GM12878 (cell line): Measurements from ENCODE around the gene CLEC16A. TPM values are rescaled to one million over a fixed set of nuclear protein-coding genes. Genes with fewer than 3 reads are reported as not detected.

Source experiments
- ATAC-seq: fragments of 200-7000 bp; cut with Tn5 transposase; 3 replicates; pipeline ENCODE4 v1.9.1; 2020; ENCODE audit warnings: mild to moderate bottlenecking, moderate library complexity
- BruUV-seq: library from RNA; stranded (reverse); fragments of 400-500 nt; replicated peaks from 2 replicates; lab custom pipeline; 2021; lab: Mats Ljungman, UMichigan
- CTCF ChIA-PET: fragments of 300-600 bp; sonication (Branson Sonifier 250); formaldehyde crosslinking; extraction: SDS; loops from one replicate; lab custom pipeline; 2021; ENCODE audit warnings: inconsistent platforms; lab: Yijun Ruan, JAX
- POLR2A ChIA-PET: fragments of 350-600 bp; formaldehyde crosslinking; extraction: SDS; loops from one replicate; lab custom pipeline; 2021; ENCODE audit warnings: inconsistent platforms; lab: Charles Lee
- RAD21 ChIA-PET: fragments of 300-600 bp; sonication (Branson Sonifier 250); formaldehyde crosslinking; loops from one replicate; lab custom pipeline; 2023; ENCODE audit warnings: antibody characterized with exemption; ENCODE audit not compliant: unreplicated experiment; lab: Charles Lee
- SMC1A ChIA-PET: fragments of 300-600 bp; sonication (Branson Sonifier 250); formaldehyde crosslinking; loops from one replicate; lab custom pipeline; 2023; ENCODE audit not compliant: unreplicated experiment, uncharacterized antibody; lab: Charles Lee
- DNase-seq: peaks from one replicate; pipeline ENCODE4 v3.0.0-alpha.2; 2011; ENCODE audit warnings: low read depth, low spot score
- FAIRE-seq: peaks from 3 replicates; lab custom pipeline; 2011; peaks lifted over from hg19 to GRCh38; lab: Jason Lieb, UNC
- H2AFZ ChIP-seq: 2 replicates; pipeline ENCODE4 v1.6.0; 2011; ENCODE audit warnings: low read depth, low read length, control low read depth; ENCODE audit not compliant: control insufficient read depth
- H3K27ac ChIP-seq: 2 replicates; pipeline ENCODE4 v1.5.1; 2011; ENCODE audit warnings: control low read depth; ENCODE audit not compliant: control insufficient read depth, insufficient read depth
- H3K27me3 ChIP-seq, 2 experiments: replicated peaks in 1 of 2; 2 replicates each; pipeline versions ENCODE4 v1.6.0 to v1.6.1; 2011; ENCODE audit warnings: low read length in 1 of 2; ENCODE audit not compliant: control insufficient read depth in 2 of 2, insufficient read depth in 2 of 2
- H3K36me3 ChIP-seq, 2 experiments: 2 replicates each; pipeline ENCODE4 v1.5.1; 2011; ENCODE audit warnings: low read length in 1 of 2; ENCODE audit not compliant: control insufficient read depth in 2 of 2, insufficient read depth in 2 of 2
- H3K4me1 ChIP-seq: 2 replicates; pipeline ENCODE4 v1.6.1; 2011; ENCODE audit warnings: mild to moderate bottlenecking, low read length, moderate library complexity, mixed read lengths; ENCODE audit not compliant: control insufficient read depth, insufficient read depth
- H3K4me2 ChIP-seq: 2 replicates; pipeline ENCODE4 v1.6.0; 2011; ENCODE audit warnings: control low read depth; ENCODE audit not compliant: control insufficient read depth, insufficient read depth
- H3K4me3 ChIP-seq: fragments of 200-600 bp; sonication (generic); 2 replicates; pipeline ENCODE4 v1.5.1; 2016
- H3K79me2 ChIP-seq: 2 replicates; pipeline ENCODE4 v1.6.0; 2011; ENCODE audit warnings: low read length; ENCODE audit not compliant: control insufficient read depth, insufficient read depth
- H3K9ac ChIP-seq: 2 replicates; pipeline ENCODE4 v1.8.0; 2011; ENCODE audit warnings: low read length, control low read depth, mixed read lengths; ENCODE audit not compliant: control insufficient read depth, insufficient read depth
- H3K9me3 ChIP-seq: replicated peaks from 3 replicates; pipeline ENCODE4 v1.5.1; 2011; ENCODE audit warnings: mild to moderate bottlenecking, low read length; ENCODE audit not compliant: control insufficient read depth, insufficient read depth
- H4K20me1 ChIP-seq: 2 replicates; pipeline ENCODE4 v1.6.0; 2011; ENCODE audit not compliant: control insufficient read depth, insufficient read depth
- CHD2 ChIP-seq: IDR thresholded peaks from 2 replicates; pipeline ENCODE4 v1.6.1; 2011; ENCODE audit warnings: low read depth, low read length, improper control_type of control experiment, borderline replicate concordance
- FOS ChIP-seq: IDR thresholded peaks from 3 replicates; pipeline ENCODE4 v1.6.1; 2011; ENCODE audit warnings: borderline replicate concordance; ENCODE audit not compliant: insufficient read length; ENCODE audit errors: extremely low read depth
- IRF3 ChIP-seq: fragments of 450-650 bp; IDR thresholded peaks from 2 replicates; pipeline ENCODE4 v1.6.1; 2014; ENCODE audit warnings: mild to moderate bottlenecking
- KAT2A ChIP-seq: conservative IDR thresholded peaks from 2 replicates; pipeline ENCODE4 v1.6.1; 2011; ENCODE audit warnings: low read depth, low read length; ENCODE audit not compliant: control insufficient read depth
- KDM1A ChIP-seq: fragments of 200-600 bp; sonication (generic); IDR thresholded peaks from 2 replicates; pipeline ENCODE4 v1.6.1; 2016; ENCODE audit warnings: borderline replicate concordance
- NKRF ChIP-seq: fragments of 450-650 bp; conservative IDR thresholded peaks from 2 replicates; pipeline ENCODE4 v1.6.1; 2017; ENCODE audit warnings: mild to moderate bottlenecking, moderate library complexity
- POU2F2 ChIP-seq: IDR thresholded peaks from 3 replicates; pipeline ENCODE4 v1.6.1; 2011; ENCODE audit warnings: low read depth, mild to moderate bottlenecking, low read length, borderline replicate concordance
- RCOR1 ChIP-seq: conservative IDR thresholded peaks from 2 replicates; pipeline ENCODE4 v1.6.1; 2012; ENCODE audit warnings: low read depth, low read length, improper control_type of control experiment
- SMAD5 ChIP-seq: IDR thresholded peaks from 2 replicates; pipeline ENCODE4 v1.6.1; 2016; ENCODE audit warnings: antibody characterized with exemption, low read depth
- TAF1 ChIP-seq: IDR thresholded peaks from 2 replicates; pipeline ENCODE4 v1.6.1; 2011; ENCODE audit warnings: mild to moderate bottlenecking, low read depth, low read length, borderline replicate concordance
- TARDBP ChIP-seq: IDR thresholded peaks from 2 replicates; pipeline ENCODE4 v1.6.1; 2016; ENCODE audit warnings: borderline replicate concordance
- TBL1XR1 ChIP-seq: IDR thresholded peaks from 2 replicates; pipeline ENCODE4 v1.6.1; 2012; ENCODE audit warnings: low read depth, low read length, improper control_type of control experiment
- WGBS: methylation state at CpG from one replicate; pipeline ENCODE4 v1.1.6; 2016; ENCODE audit warnings: low lambda C conversion rate; ENCODE audit not compliant: insufficient replicate concordance, insufficient coverage; ENCODE audit errors: missing lambda C conversion rate; 5-methylcytosine and 5-hydroxymethylcytosine counted together
- in situ Hi-C: fragments of 300-500 bp; cut with MboI; formaldehyde crosslinking; loops from 9 replicates; pipeline ENCODE4 v1.14.3; 2018; ENCODE audit warnings: mixed read lengths
- intact Hi-C: fragments of 100-400 bp; cut with micrococcal nuclease; formaldehyde crosslinking; loops from one replicate; pipeline ENCODE4 v1.14.2; 2022; ENCODE audit not compliant: unreplicated experiment
- polyA plus RNA-seq, 11 experiments: library from polyadenylated mRNA; depleted of rRNA in 4 of 11; unstranded in 6 of 11; stranded (reverse) in 5 of 11; fragments of >200 nt; fragmentation: Nextera tagmentation in 4 of 11; fragmentation: Illumina TruSeq in 1 of 11; extraction: Ambion mirVana in 4 of 11; extraction: Trizol in 1 of 11; gene quantifications; 1 replicate in 1 of 11; 2 replicates in 10 of 11; pipeline versions ENCODE4 v1.2.1 to v1.2.3, GENCODE V29; 2011 to 2016; ENCODE audit warnings: inconsistent platforms in 2 of 11, missing spikeins in 2 of 11, low read depth in 1 of 11
- total RNA-seq, 4 experiments: library from RNA; depleted of rRNA in 3 of 4; stranded (reverse); fragments of >200 nt in 3 of 4; fragmentation: Illumina TruSeq in 1 of 4; extraction: Trizol in 1 of 4; gene quantifications; 2 replicates each; pipeline versions ENCODE4 v1.2.1 to v1.2.3, GENCODE V29; 2013 to 2021
- TF ChIP-seq, protein P1 (sequence below): IDR thresholded peaks from 2 replicates; pipeline ENCODE4 v1.6.1; 2012; ENCODE audit warnings: improper control_type of control experiment, low read depth, low read length; ENCODE audit not compliant: insufficient replicate concordance

The CLEC16A gene
- total and polyA plus RNA-seq, 10 of the 15 experiments (the other 5 are each of a cell fraction or from before 2014, with no cell fraction given): 1.5 to 28.8 (median 19.2) TPM

GRCh38 chr16:11097094-11097786 lies 152.9 kb downstream of the CLEC16A start:
- ChIA-PET CTCF (interaction anchor here (0.6 to 1.6 kb wide), 4 partner anchors 16 to 158 kb away, joined by 3 read pairs; no protein-coding TSS in a partner anchor), POLR2A (interaction anchor here (0.6 to 5.8 kb wide), 3 partner anchors 18 to 79 kb away, joined by 3 to 48 read pairs (median 4); no protein-coding TSS in a partner anchor), SMC1A (interaction anchor here (0.7 to 6.5 kb wide), 6 partner anchors 9 to 259 kb away, joined by 3 to 68 read pairs (median 3); no protein-coding TSS in a partner anchor), RAD21 (interaction anchor here (0.9 to 4.5 kb wide), 3 partner anchors 8 to 84 kb away, joined by 3 to 39 read pairs (median 5); no protein-coding TSS in a partner anchor)
- H4K20me1 ChIP-seq: no peaks in the 10 kb centered on the region
- H3K9ac ChIP-seq: no peak overlapping the region
- no peaks in the 10 kb centered on the region for H3K27me3 ChIP-seq
- H3K9me3 ChIP-seq: no peaks in the 10 kb centered on the region
- DNase-seq (no peak), ATAC-seq (no peak), FAIRE-seq (no peak)
- no peak overlapping the region for H3K4me2 ChIP-seq
- H3K79me2 ChIP-seq: no peaks in the 10 kb centered on the region
- H2AFZ ChIP-seq: no peak overlapping the region
- intact Hi-C loops (no loop called here), in situ Hi-C loops (no loop called here)
- H3K27ac ChIP-seq: no peak overlapping the region
- BruUV-seq: no TSS peak
- H3K36me3 ChIP-seq: peaks cover 0 to 3% of the 10 kb centered on the region in 2 experiments; a peak in 1 of 4 replicates
- WGBS: 90% methylated on average over 8 of the region's 8 CpGs
- peaks cover 62% of the 10 kb centered on the region for H3K4me1 ChIP-seq
- no peak overlapping the region for H3K4me3 ChIP-seq
- TF ChIP-seq TAF1 (no peak), KAT2A (no peak), RCOR1 (no peak), IRF3 (no peak), CHD2 (no peak), TARDBP (no peak), SMAD5 (no peak), FOS (no peak), POU2F2 (no peak), KDM1A (no peak), NKRF (no peak), TBL1XR1 (no peak)
- TF ChIP-seq, protein P1, sequence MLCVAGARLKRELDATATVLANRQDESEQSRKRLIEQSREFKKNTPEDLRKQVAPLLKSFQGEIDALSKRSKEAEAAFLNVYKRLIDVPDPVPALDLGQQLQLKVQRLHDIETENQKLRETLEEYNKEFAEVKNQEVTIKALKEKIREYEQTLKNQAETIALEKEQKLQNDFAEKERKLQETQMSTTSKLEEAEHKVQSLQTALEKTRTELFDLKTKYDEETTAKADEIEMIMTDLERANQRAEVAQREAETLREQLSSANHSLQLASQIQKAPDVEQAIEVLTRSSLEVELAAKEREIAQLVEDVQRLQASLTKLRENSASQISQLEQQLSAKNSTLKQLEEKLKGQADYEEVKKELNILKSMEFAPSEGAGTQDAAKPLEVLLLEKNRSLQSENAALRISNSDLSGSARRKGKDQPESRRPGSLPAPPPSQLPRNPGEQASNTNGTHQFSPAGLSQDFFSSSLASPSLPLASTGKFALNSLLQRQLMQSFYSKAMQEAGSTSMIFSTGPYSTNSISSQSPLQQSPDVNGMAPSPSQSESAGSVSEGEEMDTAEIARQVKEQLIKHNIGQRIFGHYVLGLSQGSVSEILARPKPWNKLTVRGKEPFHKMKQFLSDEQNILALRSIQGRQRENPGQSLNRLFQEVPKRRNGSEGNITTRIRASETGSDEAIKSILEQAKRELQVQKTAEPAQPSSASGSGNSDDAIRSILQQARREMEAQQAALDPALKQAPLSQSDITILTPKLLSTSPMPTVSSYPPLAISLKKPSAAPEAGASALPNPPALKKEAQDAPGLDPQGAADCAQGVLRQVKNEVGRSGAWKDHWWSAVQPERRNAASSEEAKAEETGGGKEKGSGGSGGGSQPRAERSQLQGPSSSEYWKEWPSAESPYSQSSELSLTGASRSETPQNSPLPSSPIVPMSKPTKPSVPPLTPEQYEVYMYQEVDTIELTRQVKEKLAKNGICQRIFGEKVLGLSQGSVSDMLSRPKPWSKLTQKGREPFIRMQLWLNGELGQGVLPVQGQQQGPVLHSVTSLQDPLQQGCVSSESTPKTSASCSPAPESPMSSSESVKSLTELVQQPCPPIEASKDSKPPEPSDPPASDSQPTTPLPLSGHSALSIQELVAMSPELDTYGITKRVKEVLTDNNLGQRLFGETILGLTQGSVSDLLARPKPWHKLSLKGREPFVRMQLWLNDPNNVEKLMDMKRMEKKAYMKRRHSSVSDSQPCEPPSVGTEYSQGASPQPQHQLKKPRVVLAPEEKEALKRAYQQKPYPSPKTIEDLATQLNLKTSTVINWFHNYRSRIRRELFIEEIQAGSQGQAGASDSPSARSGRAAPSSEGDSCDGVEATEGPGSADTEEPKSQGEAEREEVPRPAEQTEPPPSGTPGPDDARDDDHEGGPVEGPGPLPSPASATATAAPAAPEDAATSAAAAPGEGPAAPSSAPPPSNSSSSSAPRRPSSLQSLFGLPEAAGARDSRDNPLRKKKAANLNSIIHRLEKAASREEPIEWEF: no peak
